NCI-H2107 (cell line): ENCODE results near the gene PCDH12.

ENCODE experiments used
- DNase-seq: peaks from one replicate; lab custom pipeline; 2025; lab: John Stamatoyannopoulos, UW

Gene PCDH12

GRCh38 chr5:141958113-141958512, at the start of gene PCDH12:
Gene PCDH12, minus strand, starts transcription at chr5:141958202. Its CDS starts 351 bp downstream, at chr5:141957851.
- DNase-seq: no peak

DNA sequence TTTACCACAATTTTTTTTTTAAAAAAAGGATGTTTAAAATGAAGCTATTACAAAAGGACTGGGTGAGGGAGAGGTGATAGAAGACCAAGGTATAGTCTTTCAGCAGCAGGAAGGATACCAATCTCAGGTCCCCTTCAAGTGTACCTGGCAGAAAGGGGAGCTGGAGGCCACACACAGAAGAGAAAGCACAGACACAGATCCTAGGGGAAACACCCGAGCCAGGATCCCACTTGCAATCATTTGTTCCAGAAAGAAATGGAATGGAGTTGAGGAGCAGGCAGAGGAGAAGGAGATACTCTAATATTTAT, 49.2 kb upstream of the PCDH12 start:
- DNase-seq: no peak

DNA sequence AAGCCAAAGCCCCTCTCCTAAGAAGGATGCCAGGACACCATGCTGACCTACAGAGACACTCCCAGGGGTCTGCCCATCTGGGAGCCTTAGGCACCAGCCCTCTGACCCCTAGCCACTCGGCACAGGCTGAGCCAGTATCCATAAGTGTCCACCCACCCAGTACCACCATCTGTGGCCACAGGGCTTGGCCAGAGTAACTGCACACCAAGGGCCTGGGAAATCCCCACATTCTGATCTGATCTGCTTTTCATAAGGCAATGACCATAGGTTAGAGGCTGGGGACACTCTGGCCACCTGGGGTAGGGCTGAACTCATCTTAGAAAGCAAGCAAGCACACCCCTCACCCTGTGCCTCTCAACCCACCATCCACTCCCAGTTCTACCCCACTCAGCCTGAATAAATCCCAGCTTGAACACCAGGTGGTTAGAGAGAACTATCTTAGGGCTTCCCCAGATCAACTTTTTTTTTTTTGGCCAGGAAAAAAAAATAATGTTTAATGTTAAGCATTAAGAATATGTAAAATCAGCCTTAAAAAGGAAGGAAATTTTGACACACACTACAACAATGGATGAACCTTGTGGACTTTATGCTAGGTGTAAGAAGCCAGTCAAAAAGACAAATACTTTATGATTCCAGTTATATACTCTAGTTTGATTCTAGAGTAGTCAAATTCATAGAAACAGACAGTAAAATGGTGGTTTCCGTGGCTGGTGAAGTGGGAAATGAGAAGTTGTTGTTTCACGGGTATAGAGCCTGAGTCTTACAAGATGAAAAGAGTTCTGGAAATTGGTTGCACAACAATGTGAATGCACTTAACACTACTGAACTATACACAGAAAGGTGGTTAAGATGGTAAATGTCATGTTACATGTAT, 48.6 kb upstream of the PCDH12 start:
- DNase-seq: no peak

DNA sequence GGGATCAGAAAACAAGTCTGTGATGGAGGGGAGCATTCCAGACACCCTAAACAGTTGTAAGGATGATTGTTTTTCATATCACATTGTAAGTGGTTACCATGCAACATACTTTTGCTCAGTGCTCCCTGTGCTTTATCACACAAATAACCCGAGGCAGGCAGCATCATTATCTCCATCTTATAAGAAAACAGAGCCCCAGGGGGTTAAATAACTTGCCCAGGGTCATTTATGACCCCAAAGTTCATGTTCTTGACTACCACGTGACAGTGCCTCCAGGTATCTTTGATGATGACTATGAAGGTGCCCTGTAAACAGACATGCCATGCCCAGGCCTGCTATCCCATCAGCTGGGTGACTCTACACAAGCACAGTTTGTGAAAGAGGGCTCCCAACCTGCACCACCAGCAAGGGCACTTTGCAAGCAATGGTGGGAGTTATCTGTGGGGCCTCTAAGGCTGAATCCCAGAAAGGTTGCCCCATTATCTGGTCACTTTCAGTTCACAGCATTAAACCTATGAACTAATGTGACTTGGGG, 45.3 kb upstream of the PCDH12 start:
- DNase-seq: no peak

GRCh38 chr5:142000704-142001484, 42.9 kb upstream of the PCDH12 start:
- DNase-seq: no peak

DNA sequence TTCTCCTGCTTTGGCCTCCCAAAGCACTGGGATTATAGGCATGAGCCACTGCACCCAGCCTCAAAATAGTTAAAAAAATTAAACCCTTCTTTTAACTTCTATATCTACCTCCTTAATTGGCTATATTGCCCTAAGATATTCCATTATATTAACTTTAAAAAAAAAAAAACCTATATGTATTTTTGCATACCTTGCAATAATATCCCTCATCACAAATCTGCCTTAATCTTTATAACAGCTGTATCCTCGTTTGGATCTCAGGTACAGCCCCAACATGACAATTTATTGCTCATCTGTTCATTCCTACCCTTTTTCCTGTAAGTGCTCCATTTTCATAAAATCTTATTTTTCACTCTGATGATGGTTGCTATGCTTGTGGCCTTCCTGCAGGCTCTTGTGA, 42.2 kb upstream of the PCDH12 start:
- no peak for DNase-seq

DNA sequence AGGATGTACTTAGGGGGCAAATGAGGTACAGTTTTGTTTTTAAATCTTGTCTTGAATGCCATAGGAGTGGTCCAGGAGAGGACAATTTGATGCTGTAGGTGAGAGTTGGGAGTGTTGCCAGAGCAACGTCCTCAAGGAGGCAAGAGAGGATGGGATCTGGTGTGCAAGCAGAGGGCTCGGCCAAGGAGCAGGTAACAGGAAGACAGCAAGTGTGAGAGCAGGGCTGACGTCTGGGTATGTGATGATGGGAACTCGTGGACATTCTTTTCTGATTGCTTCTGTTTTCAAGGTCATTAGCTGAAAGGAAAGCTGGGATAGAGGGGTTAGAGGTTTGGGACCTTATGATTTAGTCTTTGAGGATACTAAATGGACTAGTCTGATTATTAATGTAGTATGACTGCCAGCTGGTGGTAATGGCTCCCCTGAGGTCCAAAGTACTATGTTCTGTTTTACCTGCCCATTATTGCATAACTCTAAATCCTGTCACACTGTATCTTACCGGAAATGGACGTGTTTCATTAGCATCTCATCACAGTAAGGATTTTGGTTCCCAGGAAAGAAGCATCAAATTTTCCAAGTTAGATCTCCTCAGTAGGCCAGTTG, 39.5 kb upstream of the PCDH12 start:
- DNase-seq: no peak

GRCh38 chr5:141995656-141996055, 37.7 kb upstream of the PCDH12 start:
- DNase-seq: no peak

DNA sequence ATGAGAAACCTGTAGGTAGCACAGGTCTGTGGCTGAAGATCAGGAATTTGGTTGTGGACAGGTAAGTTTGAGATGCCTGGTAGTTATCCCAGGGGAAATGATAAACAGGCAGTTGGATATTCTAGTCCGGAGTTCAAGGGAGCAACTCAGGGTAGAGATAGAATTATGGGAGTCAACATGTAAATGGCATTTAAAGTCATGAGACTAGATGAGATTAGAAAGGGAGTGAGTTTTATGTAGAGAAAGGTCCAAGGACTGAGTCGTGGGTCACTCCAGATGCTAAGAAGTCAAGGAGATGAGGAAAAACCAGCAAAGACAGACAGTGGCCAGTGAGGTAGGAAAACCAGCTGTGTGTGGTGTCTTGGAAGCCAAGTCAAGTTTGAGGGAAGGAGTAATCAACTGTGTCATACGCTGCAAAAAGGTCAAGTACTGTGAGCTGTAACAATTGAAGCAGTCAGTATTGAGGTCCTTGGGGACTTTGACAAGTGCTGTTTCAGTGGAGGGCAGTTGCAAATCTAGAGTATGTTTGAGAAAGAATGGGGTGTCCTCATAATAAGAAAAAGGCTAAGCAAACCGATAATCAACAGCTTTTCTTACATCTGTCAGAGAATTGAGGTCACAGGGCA, 36.6 kb upstream of the PCDH12 start:
- no peak for DNase-seq

GRCh38 chr5:141992349-141992963, 34.5 kb upstream of the PCDH12 start:
- DNase-seq: peak; percentile 16

- DNase-seq: no peak
These were observed 31.7 kb upstream of the PCDH12 start for GRCh38 chr5:141989720-141990119.

DNA sequence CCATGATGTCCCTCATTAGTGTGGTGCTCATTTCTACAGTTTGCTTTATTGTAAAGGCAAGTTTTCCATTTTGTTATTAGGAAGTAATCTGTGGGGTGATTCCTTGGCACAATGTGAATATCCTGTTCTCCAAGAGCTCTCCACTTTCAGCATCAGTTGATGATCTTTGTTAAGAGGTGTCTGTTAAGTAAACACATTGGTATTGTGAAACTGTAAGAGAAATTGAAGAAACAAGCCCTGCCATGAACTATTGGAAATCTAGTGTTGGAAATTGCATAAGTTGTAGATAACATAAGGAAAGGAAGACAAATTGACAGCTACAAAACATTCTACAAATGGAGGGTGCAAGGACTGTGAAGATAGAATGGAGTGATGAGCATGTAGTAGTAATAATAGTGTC, 28.1 kb upstream of the PCDH12 start:
- no peak for DNase-seq

DNA sequence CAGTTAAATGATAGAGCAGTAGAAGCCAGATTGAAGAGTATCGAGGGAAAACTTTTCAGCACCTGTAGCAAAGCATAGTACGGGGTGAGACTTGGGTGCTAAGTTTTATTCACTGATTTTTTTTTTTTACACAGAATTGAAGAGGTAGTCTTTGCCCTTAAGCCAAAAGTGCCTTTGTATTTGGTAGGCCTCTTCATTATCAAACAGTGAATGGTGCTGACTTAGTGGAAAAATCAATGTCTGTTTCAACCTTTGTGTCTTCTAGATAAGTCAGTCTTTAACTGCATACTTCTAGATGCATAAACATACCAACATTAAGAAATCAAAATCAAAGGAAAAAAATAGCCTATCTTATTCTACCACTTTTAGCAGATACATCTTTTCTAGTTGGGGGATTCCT, 24.6 kb upstream of the PCDH12 start:
- DNase-seq: no peak

- DNase-seq: no peak
These were observed 20.4 kb upstream of the PCDH12 start for GRCh38 chr5:141978389-141978788.

DNA sequence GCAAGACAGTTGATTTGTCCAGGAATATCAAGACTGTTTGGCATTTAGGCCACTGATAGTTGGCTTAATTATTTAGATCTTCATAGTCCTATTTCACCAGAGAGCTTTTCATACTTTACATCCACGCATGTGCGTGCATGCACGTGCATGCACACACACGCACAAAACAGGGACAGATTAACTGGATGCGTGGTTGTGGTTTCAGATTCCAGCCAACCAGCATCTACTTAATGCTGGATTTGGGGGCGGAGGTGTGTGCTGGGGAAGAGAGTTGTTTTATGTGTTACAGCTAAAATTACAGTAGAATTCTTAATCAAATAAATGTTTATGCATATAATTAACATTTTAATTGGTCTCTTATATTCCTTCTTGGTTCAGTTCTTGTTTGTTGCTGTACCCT, 18.2 kb upstream of the PCDH12 start:
- no peak for DNase-seq

- no peak for DNase-seq
These were observed 16.0 kb upstream of the PCDH12 start for GRCh38 chr5:141973871-141974595.

- no peak for DNase-seq
These were observed 12.1 kb upstream of the PCDH12 start for GRCh38 chr5:141969783-141970771.

DNA sequence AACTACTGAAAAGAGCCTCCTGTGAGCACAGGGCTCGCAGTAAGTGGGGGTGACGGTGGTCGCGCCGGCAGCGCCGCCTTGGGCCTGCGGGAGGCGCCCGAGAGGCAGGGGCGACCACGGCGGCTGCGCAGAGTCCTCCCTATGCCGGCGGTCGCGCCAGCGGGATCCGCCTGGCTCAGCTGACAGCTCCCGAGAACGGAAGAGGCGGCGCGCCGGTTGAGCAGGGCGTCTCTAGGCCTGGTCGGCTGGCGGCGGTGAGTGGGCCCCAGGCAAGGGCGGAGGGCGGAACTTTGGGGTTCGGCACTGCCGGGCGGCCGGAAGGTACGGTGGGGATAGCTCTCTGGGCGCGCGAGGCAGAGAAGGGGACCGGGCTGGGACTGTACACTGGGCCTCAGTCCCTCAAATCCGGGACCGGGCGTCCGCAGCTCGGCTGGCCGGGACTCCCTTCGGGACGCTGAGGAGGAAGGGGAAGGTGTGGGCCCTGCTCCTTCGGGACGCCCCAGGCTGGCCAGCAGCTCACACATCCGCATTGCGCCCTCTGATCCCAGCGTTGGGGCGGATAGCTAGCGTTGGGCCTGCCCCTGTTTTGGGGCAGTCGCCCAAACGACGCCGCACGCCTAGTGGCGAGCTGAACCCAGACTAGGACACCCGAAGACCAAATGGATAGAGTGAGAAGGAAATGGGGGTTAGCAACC, 11.1 kb upstream of the PCDH12 start, which contains the start of gene RNF14:
TSS of gene RNF14 (plus strand) at position 192 of the 695 bp plus-strand sequence. CDS start 4,484 bp downstream, outside the sequence.
- DNase-seq: peak; percentile 71

DNA sequence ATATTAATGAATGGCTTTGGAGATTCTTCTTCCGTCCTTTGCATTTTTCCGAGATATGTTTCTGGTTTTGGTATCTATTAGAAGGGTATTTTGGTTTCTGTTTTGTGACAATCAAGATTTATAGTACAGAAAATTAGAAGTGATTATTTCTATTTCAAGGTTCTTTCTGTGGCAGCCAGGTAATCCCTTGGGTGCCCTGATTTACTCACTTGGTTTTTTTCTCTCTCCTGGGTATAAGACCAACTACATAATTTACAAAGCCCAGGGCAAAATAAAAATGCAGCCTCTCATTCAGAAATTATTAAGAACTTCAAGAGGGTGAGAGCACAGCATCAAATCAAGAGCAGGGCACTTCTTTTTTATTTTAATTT, 8.9 kb upstream of the PCDH12 start:
- no peak for DNase-seq
